Muscle of arm (tissue), 12 donors: ENCODE results near the gene ELP4. TPM values are rescaled to one million over a fixed set of nuclear protein-coding genes. Genes with fewer than 3 reads are reported as not detected.

Experiments used
- DNase-seq: peaks from one replicate; pipeline ENCODE4 v3.0.0-alpha.2; 2013
- polyA plus RNA-seq, 12 donors: library from polyadenylated mRNA; unstranded; fragments of 120-200 nt; gene quantifications; one replicate each; pipeline ENCODE4 v1.2.1, GENCODE V29; 2013; ENCODE audit not compliant: insufficient read length in 12 of 12

ELP4 gene
- polyA plus RNA-seq, 12 donors, result 14.5 to 21.7 (median 18.2) TPM; not detected in 1

- no peak for DNase-seq
These were observed 299.9 kb downstream of the ELP4 start for GRCh38 chr11:31809541-31809856.

DNA sequence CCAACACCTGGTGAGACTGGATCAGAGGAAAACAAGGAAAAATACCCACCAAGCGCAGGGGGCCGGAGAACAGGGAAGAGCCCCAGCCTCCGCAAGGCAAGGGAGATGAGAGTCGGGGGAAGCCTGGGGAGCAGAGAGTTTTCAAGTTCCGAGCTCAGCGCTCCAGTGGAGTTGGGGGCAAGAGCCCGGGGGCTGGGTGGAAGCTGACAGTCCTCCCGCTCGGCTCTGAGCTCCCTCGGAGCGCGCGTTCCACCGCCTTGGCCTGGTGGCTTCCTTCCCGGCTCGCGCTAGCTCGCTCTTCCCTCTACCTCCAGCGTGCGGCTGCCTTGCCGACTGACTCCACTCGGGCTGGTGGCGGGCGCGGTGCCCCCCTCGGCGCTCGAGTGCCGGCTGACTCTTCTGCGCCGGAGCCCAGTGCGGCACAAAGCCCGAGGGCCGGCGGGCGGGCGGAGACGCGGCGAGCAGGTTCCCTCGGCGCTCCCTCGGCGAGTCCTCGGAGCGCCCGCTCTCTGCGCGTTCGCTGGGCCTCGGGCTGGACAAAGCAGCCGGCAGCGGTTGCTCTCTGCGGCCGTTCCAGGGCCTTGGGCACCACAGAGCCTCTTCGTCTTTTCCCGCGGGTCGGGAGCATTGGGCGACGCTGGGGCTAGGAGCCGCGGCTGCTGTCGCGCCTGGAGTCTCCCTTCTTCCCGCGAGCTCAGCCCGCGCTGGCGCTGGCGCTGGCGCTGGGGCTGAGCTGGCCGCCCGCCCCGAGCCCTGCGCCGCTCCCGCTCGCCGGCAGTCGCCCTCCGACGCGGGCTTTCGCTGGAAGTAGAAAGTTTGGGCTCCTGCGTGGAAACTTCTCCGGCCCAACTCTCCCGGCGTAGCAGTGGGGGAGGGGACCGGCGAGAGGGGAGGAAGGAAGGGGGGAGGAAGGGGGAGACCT, 300.6 kb downstream of the ELP4 start:
- no peak for DNase-seq

- no peak for DNase-seq
These were observed 301.4 kb downstream of the ELP4 start, which contains the start of gene PAX6 for GRCh38 chr11:31810779-31811647. Gene PAX6 (minus strand): TSS chr11:31811322. CDS start chr11:31806411, 4,911 bp downstream.

- DNase-seq, result no peak
These were observed 303.1 kb downstream of the ELP4 start for GRCh38 chr11:31812383-31813381.

DNA sequence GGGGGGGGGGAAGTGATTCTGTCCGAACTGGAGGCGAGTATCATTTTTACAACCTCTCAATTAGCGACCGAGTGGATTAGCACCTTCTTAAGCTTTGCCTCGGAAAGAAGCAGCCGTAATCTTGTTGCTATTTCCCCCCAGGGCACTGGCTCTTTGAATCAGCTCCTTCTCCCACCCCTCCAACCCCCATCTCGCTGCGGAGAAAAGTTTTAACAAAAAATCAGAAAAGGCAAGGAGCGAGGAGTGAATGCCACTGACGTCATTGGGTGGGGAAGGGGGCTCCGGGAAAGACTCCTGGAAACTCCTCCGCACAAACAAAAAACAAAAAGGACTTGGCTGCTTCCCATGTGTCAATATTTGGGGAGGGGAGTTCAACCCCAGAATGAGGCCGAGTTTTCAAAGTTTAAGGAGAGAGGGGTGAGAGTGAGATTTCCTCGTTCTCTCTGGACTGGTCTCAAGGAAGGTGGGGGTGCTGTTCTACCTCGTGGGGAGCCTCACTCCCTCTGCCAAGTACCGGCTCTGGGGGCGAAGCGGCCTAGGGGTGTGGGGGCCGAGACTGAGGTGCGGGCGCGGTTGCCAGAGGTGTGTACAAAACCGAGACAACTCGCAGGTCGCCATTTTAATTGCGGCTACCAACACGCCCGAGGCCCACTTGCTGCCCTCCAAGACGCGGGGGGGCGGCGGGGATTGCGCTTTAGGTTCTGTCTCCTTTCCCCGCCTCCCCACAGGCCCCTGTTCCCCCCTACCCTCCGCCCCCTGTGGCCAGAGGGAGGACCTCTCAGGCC, 304.0 kb downstream of the ELP4 start:
- no peak for DNase-seq

DNA sequence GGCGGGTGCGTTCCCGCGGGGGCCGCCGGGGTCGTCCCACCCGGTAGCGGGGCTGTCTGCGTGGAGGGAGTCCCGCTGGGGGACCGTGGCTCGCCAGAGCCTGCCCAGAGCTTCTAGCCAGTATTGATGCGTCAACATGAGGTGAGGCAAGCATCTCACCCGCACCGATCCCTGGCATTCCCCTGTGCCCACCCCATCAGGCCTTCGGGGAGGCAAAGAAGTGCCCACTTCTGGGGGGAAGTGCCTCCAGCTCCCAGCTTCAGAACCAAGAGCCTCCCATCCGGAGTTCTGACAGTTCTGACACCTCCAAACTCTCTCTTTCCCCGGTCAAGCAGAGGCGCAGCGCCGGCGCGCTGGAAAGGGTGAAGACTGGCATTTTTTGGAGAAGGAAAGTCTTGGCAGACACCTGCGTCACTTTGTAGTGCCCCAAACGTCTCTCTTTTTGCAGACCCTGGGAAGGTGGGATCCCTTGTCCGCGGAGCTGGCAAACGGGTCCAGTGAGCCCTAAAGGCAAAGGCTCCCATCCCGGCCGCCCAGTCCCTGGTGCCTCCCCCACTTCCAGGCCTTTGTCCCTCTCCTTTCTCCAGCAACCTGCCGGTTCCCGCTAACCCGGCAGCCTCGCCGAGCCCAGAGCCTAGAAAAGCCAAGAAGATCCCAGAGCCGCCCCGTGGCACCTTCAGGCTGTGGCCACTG, 304.8 kb downstream of the ELP4 start:
- DNase-seq, result no peak

DNA sequence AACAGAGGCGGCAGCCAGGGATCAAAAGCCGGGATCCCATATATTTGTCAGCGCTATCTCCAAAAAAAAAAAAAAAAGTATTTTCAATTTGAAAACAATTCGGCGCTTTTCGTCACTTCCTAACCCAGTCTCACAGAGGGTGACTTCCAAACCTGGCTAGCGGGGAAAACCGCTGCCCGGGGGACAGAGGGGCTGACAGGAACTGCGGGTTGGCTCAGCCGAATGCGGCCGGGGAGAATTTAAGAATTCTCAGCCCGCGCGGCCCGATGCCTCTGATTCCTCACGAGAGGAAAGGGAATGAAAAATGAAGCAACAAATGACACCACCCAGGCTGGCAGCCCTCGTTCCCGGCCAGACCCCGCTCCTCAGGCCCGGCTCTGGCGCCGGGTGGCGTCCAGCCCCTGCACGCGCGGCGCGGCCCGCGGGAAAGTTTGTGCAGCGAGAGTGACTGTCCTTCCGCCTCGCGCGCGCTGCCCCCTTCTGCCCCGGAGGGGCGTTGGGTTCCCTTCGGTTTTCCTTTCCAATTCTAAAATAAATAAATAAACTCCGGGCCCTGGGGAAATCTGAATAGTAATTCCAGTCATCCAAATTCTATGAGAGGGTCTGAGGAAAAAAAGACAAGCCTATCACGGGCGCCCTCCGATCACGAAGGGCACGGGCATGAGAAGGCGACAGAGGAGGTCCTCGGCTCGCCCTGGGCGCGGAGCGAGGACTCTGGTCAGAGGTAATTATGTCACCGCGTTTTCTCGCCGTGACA, 306.3 kb downstream of the ELP4 start:
- DNase-seq, result no peak

DNA sequence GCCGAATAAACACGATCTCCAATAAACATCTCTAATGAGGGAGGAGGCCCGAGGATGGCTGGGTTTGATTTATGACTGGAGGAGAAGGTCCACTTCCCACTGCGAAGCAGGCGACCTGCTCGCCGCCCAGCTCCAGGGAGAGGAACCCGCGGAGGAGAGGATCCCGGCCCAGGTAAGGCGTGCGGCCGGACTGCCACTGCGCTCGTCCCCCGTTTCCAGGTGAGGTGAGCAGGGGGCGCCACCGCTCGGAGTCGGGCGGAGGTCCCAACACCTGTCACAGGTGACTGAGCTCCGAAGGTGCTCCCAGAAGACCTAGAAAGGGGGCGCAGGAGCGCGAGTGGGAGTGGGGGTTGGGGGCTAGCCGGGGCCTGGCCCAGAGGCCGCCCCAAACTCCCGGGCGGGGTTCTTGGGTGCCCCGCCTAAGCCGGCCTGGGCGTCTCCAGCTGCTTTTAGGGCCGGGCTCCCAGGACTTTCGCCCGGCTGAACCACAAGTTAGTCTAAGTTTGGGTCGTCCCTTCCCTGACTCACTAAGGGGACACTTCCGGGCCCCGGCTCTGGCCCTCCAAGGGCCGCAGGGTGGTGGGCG, 307.0 kb downstream of the ELP4 start:
- no peak for DNase-seq

GRCh38 chr11:31817054-31817620, 307.6 kb downstream of the ELP4 start:
- DNase-seq, result no peak

GRCh38 chr11:31817621-31818424, 308.3 kb downstream of the ELP4 start:
- DNase-seq, result no peak

- DNase-seq, result no peak
These were observed 308.8 kb downstream of the ELP4 start for GRCh38 chr11:31818425-31818755.

GRCh38 chr11:31818874-31819331, 309.3 kb downstream of the ELP4 start:
- DNase-seq, result no peak

DNA sequence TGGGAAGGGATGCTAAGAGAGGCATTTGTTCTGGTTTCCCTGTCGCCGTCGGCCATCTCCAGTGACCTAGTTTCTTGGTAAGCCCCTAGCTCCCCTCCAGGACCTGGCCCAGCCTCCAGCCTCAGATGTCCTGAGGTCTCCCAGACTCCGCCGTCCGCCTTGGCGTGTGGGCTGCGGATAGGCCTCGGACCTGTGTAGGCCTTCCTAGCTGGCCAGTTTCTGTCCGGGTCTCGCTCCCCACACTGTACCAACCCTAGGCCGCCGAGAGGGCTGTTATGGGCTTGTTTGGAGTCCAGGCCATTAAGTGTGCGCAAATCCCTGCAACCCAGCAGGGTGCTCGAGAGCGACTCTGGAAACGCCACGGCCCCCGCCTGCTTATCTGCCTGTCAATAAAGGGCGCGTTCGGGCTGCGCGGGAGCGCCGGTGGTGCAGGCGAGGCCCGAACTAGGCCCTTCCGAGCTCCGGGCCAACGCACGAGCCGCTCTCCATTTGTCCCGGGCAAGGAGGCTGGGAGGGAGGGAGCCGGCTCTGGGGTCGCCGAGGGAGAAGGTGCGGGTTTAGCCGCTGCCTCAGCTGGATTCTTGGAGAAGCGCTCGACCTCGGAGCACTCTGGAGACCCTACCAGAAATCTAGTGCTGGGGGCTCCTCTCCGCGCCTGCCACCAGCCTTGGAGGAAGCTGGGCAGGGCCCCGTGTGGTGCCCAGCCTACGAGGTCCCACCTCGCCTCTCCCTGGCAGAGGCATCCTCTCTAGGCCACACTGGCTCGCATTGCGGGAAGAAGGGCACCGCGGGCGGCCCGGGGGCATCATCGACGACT, 310.3 kb downstream of the ELP4 start:
- DNase-seq, result no peak

DNA sequence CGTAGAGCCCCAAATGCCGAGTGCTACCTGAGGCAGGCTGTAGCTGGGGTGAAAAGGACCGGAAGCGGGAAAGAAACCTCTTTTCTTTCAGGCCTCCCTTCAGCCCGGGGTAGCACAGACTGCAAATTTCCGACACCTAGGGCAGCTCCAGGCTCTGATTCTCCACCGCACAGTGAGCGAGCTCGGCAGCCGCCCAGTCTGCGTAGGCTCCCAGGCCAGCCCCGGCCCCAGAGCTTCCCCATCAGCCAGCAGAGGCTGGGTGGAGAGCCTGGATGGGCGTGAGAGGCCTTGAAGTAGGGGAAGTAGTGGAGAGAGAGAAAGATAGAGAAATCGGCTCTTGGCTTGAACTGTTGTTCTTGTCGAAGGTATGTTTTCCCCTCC, 310.9 kb downstream of the ELP4 start:
- DNase-seq, result no peak

DNA sequence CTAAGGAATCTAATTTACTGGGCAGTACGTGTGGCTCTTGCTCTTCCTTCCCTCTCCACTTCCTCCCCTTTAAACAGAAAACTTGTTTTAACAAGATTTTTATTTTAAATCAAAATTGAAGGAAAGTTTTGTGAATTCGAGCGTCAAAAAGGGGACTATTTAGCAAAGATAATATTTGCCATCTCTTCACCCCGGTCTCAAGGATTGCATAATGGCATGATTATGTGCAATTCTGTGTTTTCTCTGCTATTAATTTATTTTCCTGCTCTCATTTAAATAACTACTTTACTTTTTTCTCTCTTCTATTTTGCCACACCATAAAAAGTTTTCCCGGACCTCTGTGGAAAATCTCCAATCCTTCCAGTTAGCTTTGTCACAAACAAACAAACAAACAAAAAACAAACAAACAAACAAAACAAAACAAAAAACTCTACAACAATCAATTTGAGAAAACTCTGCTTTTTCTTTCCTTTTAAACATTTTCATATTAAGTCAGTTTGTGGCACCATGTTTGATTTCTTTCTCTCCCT, 311.7 kb downstream of the ELP4 start:
- DNase-seq, result no peak

DNA sequence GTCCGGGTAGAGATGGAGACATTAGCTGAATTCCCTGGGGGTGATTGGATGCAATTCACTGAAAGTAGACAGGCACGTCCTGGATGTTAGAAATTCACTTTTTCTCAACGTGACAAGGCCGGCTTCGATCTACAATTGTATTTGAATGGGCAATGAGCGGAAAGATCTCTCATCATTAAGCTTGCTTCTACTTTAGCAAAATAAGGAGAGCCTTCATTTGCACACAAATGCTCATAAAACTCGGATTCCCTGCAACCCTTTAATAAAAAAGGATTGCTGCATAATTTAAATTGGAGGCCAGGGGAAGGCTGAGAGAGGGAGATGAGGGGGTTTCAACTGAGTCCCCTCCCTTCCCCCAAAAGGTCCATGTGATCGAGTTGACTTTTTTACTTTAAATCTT, 312.2 kb downstream of the ELP4 start:
- DNase-seq, result no peak
